ENCODE data around the gene HBZ. TPM values are rescaled to one million over a fixed set of nuclear protein-coding genes. Genes with fewer than 3 reads are reported as not detected.

Gene HBZ
- total and polyA plus RNA-seq, 2 of the 13 experiments (the other 11 are each of a cell fraction or from before 2014, with no cell fraction given) = 0.21 TPM; not detected in 1

DNA sequence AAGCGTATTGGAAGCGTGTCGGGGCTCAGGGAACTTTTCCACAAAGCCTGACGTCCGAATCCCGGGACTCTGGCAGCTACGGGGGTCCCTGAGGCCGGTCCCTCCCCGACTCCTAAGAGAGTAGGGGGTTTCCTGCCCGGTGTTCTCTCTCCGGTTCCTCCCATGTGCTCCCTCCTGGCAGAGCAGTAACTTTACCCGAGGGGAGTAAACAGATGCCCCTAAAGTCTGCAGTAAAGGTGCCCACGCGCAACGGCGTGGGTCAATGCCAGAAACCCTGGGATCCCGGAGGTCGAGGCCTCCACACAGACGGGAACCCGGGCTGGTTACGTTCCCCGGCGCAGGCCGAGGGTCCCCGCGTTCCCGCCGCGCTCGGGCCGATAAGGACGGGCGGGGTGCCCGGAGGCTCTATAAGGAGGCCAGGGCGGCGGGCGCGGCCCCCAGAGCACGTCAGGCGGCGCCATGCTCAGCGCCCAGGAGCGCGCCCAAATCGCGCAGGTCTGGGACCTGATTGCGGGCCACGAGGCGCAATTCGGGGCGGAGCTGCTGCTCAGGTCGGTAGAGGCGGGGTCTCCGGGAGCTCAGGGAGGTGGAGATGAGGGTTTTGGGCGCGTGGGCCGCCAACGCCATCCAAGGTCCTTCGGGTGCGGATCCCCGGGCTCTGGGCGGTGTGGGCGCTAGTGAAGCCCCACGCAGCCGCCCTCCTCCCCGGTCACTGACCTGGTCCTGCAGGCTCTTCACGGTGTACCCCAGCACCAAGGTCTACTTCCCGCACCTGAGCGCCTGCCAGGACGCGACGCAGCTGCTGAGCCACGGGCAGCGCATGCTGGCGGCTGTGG lies 13.3 kb downstream of the HBZ start, which contains the start of gene HBM:
Gene HBM, plus strand, starts transcription at position 440 of the 836 bp plus-strand sequence. Its CDS starts 20 bp downstream, at position 460.
- no peak within 1 kb of the TSS for H3K27ac ChIP-seq (ENCODE audit: extremely low read length, insufficient read depth, low read length)
- H3K27me3 ChIP-seq (ENCODE audit: control insufficient read depth in 1 of 2, insufficient read depth in 2 of 2, low read length in 2 of 2) = peaks cover 23 to 58% of the 10 kb centered on the region in 2 experiments
- intact Hi-C loops (cut with micrococcal nuclease; ENCODE audit: unreplicated experiment) (no loop called here), in situ Hi-C loops (cut with HindIII; ENCODE audit: extremely low pct_ligation_motif_present, low pct_unique_long_range_greater_than_20kb) (no loop called here)
- no peaks in the 10 kb centered on the region for H3K9me3 ChIP-seq (ENCODE audit: low read length)
- no peaks in the 10 kb centered on the region for H3K79me2 ChIP-seq (ENCODE audit: insufficient read depth, low read length)
- H3K4me3 ChIP-seq (replicated peaks in 1 of 3; ENCODE audit: insufficient read depth in 1 of 3, low read depth in 2 of 3, low read length in 3 of 3) = peak within 1 kb of the TSS in 2 of 3 experiments; percentile 20 to 54; a peak in 1 of 6 replicates
- H3K36me3 ChIP-seq (replicated peaks in 1 of 2; ENCODE audit: control insufficient read depth in 1 of 2, insufficient read depth in 2 of 2, low read length in 2 of 2) = no peaks in the 10 kb centered on the region
- 6% methylated on average over 32 of the region's 75 CpGs for WGBS (ENCODE audit: low lambda C conversion rate)
- ATAC-seq (no peak), DNase-seq (ENCODE audit: low spot score) (no peak), FAIRE-seq (no peak)
- no peak for TF ChIP-seq ATAD3A (CRISPR knock-in tag; IDR thresholded peaks at IDR 0.05)
- TF ChIP-seq EZH2 (conservative IDR thresholded peaks at IDR 0.05; ENCODE audit: low read depth, low read length) = peak; percentile 81
- no peak for TF ChIP-seq GATAD2A (CRISPR knock-in tag; IDR thresholded peaks at IDR 0.05)
- TF ChIP-seq KDM5B (CRISPR knock-in tag; IDR thresholded peaks at IDR 0.05; ENCODE audit: borderline replicate concordance) = 0 out of 2 replicates have a peak, but pooled peaks have one; percentile 37
- TF ChIP-seq MTF2 (CRISPR knock-in tag; IDR thresholded peaks at IDR 0.05; ENCODE audit: borderline replicate concordance) = peak; percentile 31; the same call in 1 of the 2 replicates
- TF ChIP-seq, protein P1, sequence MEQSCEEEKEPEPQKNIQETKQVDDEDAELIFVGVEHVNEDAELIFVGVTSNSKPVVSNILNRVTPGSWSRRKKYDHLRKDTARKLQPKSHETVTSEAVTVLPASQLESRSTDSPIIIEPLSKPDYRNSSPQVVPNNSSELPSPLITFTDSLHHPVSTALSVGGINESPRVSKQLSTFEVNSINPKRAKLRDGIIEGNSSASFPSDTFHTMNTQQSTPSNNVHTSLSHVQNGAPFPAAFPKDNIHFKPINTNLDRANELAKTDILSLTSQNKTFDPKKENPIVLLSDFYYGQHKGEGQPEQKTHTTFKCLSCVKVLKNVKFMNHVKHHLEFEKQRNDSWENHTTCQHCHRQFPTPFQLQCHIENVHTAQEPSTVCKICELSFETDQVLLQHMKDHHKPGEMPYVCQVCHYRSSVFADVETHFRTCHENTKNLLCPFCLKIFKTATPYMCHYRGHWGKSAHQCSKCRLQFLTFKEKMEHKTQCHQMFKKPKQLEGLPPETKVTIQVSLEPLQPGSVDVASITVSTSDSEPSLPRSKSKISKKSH (CRISPR knock-in tag; IDR thresholded peaks at IDR 0.05; ENCODE audit: borderline replicate concordance) = no peak
- H2AFZ ChIP-seq (ENCODE audit: low read length) = no peak within 1 kb of the TSS
- H3K9ac ChIP-seq (ENCODE audit: insufficient read depth, low read depth, low read length) = no peak within 1 kb of the TSS
- POLR2A ChIA-PET = no interaction called here
- CTCF ChIA-PET (ENCODE audit: low intra/inter-chr PET ratio, low total read pairs) = no interaction called here
- peaks cover 38% of the 10 kb centered on the region for H3K4me1 ChIP-seq (ENCODE audit: insufficient read depth, low read length)
- peaks cover 3% of the 10 kb centered on the region; the same call in 1 of the 2 replicates for H4K20me1 ChIP-seq (ENCODE audit: insufficient read depth, low read length)
- peak within 1 kb of the TSS; percentile 51 for H3K4me2 ChIP-seq (ENCODE audit: low read depth, low read length)
- no TSS peak for BruUV-seq (replicated peaks)
